ENCODE results near the gene LOC101059915.
"Not testable (repeated sequence)": the region's sequence is repeated elsewhere in the genome, so short reads cannot be mapped to it uniquely, and the experiment has no call there.

Gene LOC101059915

DNA sequence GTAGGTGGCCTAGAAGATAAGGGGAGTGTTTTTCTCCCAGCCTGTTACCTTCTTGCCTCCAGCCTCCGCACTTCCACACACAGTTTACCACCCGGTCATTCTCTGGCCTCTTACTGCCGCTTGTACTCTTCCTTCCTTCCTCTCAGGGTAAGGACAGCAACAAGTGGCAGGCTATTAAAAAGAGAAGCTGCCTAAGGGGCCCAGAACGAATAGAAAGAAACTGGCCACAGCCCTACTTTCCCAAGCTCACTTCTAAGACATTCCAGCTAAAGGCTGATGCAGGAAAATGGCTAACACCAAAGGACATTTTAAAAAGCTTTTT is 31.6 kb downstream of the LOC101059915 start:
- H3K4me3 Mint-ChIP-seq; H3K27ac Mint-ChIP-seq; H3K4me1 ChIP-seq (ENCODE audit: control insufficient read depth in 2 of 2, insufficient read depth in 2 of 2, low read length in 2 of 2); DNase-seq; H3K4me3 ChIP-seq (ENCODE audit: low read length); H3K27ac ChIP-seq (ENCODE audit: low read depth, low read length); CTCF ChIA-PET; H3K4me1 Mint-ChIP-seq; intact Hi-C loops (cut with micrococcal nuclease); H3K9me3 Mint-ChIP-seq; H3K27me3 ChIP-seq (ENCODE audit: control insufficient read depth in 2 of 2, insufficient read depth in 2 of 2, low read length in 2 of 2); H3K36me3 ChIP-seq (ENCODE audit: control insufficient read depth in 2 of 3, insufficient read depth in 3 of 3, low read length in 3 of 3); POLR2A ChIA-PET; H3K9me3 ChIP-seq (ENCODE audit: control insufficient read depth in 2 of 3, low read length in 3 of 3); H3K36me3 Mint-ChIP-seq; H3K27me3 Mint-ChIP-seq; ATAC-seq: not testable (repeated sequence)

- H3K27ac Mint-ChIP-seq; H3K36me3 ChIP-seq (ENCODE audit: control insufficient read depth in 2 of 3, insufficient read depth in 3 of 3, low read length in 3 of 3); H3K27me3 Mint-ChIP-seq; intact Hi-C loops (cut with micrococcal nuclease); H3K36me3 Mint-ChIP-seq; H3K9me3 ChIP-seq (ENCODE audit: control insufficient read depth in 2 of 3, low read length in 3 of 3); H3K4me1 ChIP-seq (ENCODE audit: control insufficient read depth in 2 of 2, insufficient read depth in 2 of 2, low read length in 2 of 2); H3K27me3 ChIP-seq (ENCODE audit: control insufficient read depth in 2 of 2, insufficient read depth in 2 of 2, low read length in 2 of 2); H3K4me3 ChIP-seq (ENCODE audit: low read length); DNase-seq; H3K4me3 Mint-ChIP-seq; H3K4me1 Mint-ChIP-seq; H3K9me3 Mint-ChIP-seq; POLR2A ChIA-PET; CTCF ChIA-PET; H3K27ac ChIP-seq (ENCODE audit: low read depth, low read length); ATAC-seq: not testable (repeated sequence)
These were observed 35.5 kb downstream of the LOC101059915 start for GRCh38 chrX:71702853-71703252.

DNA sequence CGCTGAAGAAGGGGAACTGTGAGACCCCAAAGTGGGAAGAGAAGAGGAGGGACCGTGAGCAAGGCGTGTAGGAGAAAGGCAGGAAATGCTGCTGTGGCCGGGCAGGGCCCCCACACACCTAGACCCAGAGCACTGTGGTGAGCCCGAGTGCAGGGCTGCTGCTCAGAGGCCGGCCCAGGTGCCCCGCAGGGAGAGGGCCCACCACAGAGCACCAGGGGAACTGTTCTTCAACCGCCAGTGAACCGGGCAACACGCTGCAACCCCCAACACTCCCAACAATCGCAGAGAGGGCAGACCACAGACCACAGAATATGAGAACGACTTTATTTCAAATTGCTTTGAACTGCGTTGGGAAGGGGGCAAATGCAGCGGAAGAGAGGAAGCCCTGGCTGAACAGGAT is 46.7 kb downstream of the LOC101059915 start:
- POLR2A ChIA-PET; H3K4me1 Mint-ChIP-seq; H3K9me3 ChIP-seq (ENCODE audit: control insufficient read depth in 2 of 3, low read length in 3 of 3); H3K36me3 Mint-ChIP-seq; H3K27ac Mint-ChIP-seq; intact Hi-C loops (cut with micrococcal nuclease); H3K9me3 Mint-ChIP-seq; DNase-seq; ATAC-seq; H3K27me3 Mint-ChIP-seq; H3K4me1 ChIP-seq (ENCODE audit: control insufficient read depth in 2 of 2, insufficient read depth in 2 of 2, low read length in 2 of 2); H3K27me3 ChIP-seq (ENCODE audit: control insufficient read depth in 2 of 2, insufficient read depth in 2 of 2, low read length in 2 of 2); H3K4me3 ChIP-seq (ENCODE audit: low read length); H3K36me3 ChIP-seq (ENCODE audit: control insufficient read depth in 2 of 3, insufficient read depth in 3 of 3, low read length in 3 of 3); H3K4me3 Mint-ChIP-seq; CTCF ChIA-PET; H3K27ac ChIP-seq (ENCODE audit: low read depth, low read length): not testable (repeated sequence)

GRCh38 chrX:71715551-71715950 is 48.2 kb downstream of the LOC101059915 start:
- CTCF ChIA-PET; H3K36me3 Mint-ChIP-seq; POLR2A ChIA-PET; H3K36me3 ChIP-seq (ENCODE audit: control insufficient read depth in 2 of 3, insufficient read depth in 3 of 3, low read length in 3 of 3); H3K27me3 ChIP-seq (ENCODE audit: control insufficient read depth in 2 of 2, insufficient read depth in 2 of 2, low read length in 2 of 2); H3K4me1 Mint-ChIP-seq; H3K9me3 Mint-ChIP-seq; H3K4me3 Mint-ChIP-seq; ATAC-seq; H3K27ac Mint-ChIP-seq; H3K9me3 ChIP-seq (ENCODE audit: control insufficient read depth in 2 of 3, low read length in 3 of 3); H3K4me1 ChIP-seq (ENCODE audit: control insufficient read depth in 2 of 2, insufficient read depth in 2 of 2, low read length in 2 of 2); H3K27me3 Mint-ChIP-seq; intact Hi-C loops (cut with micrococcal nuclease); DNase-seq; H3K4me3 ChIP-seq (ENCODE audit: low read length); H3K27ac ChIP-seq (ENCODE audit: low read depth, low read length): not testable (repeated sequence)

DNA sequence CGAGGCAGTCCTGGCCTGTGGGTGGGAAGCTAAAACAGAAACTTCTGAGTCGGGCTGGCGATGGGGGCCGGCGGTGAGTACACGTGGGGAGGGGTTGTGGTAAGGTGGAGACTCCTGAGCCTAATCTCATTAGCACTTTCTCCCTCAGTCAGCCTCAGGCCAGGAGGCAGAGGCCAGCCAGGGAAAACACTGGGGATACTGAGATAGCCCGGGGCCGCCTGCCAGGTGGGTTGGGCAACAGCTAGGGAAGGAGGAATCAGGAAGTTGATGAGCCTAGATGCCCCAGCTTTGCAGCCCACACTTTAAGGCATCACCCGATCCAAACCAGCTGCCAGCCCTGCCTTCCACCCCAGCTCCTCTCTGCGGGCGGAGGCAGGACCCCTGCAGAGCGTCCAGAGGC is 49.0 kb downstream of the LOC101059915 start:
- intact Hi-C loops (cut with micrococcal nuclease); POLR2A ChIA-PET; DNase-seq; H3K4me1 Mint-ChIP-seq; H3K4me3 Mint-ChIP-seq; H3K9me3 Mint-ChIP-seq; ATAC-seq; H3K36me3 ChIP-seq (ENCODE audit: control insufficient read depth in 2 of 3, insufficient read depth in 3 of 3, low read length in 3 of 3); H3K4me1 ChIP-seq (ENCODE audit: control insufficient read depth in 2 of 2, insufficient read depth in 2 of 2, low read length in 2 of 2); CTCF ChIA-PET; H3K36me3 Mint-ChIP-seq; H3K27ac Mint-ChIP-seq; H3K27ac ChIP-seq (ENCODE audit: low read depth, low read length); H3K9me3 ChIP-seq (ENCODE audit: control insufficient read depth in 2 of 3, low read length in 3 of 3); H3K27me3 Mint-ChIP-seq; H3K27me3 ChIP-seq (ENCODE audit: control insufficient read depth in 2 of 2, insufficient read depth in 2 of 2, low read length in 2 of 2); H3K4me3 ChIP-seq (ENCODE audit: low read length): not testable (repeated sequence)

GRCh38 chrX:71718185-71718584 is 50.8 kb downstream of the LOC101059915 start, which contains the start of gene CXorf49:
TSS of gene CXorf49 (minus strand) at chrX:71718285. CDS start at chrX:71718151, 134 bp downstream.
- H3K36me3 Mint-ChIP-seq; H3K27me3 ChIP-seq (ENCODE audit: control insufficient read depth in 2 of 2, insufficient read depth in 2 of 2, low read length in 2 of 2); H3K4me3 Mint-ChIP-seq; H3K4me1 ChIP-seq (ENCODE audit: control insufficient read depth in 2 of 2, insufficient read depth in 2 of 2, low read length in 2 of 2); DNase-seq; ATAC-seq; H3K27ac ChIP-seq (ENCODE audit: low read depth, low read length); H3K27ac Mint-ChIP-seq; POLR2A ChIA-PET; H3K9me3 ChIP-seq (ENCODE audit: control insufficient read depth in 2 of 3, low read length in 3 of 3); intact Hi-C loops (cut with micrococcal nuclease); H3K4me3 ChIP-seq (ENCODE audit: low read length); H3K27me3 Mint-ChIP-seq; H3K4me1 Mint-ChIP-seq; CTCF ChIA-PET; H3K9me3 Mint-ChIP-seq; H3K36me3 ChIP-seq (ENCODE audit: control insufficient read depth in 2 of 3, insufficient read depth in 3 of 3, low read length in 3 of 3): not testable (repeated sequence)

GRCh38 chrX:71719195-71719594 is 51.8 kb downstream of the LOC101059915 start:
- H3K36me3 ChIP-seq (ENCODE audit: control insufficient read depth in 2 of 3, insufficient read depth in 3 of 3, low read length in 3 of 3); H3K4me1 Mint-ChIP-seq; H3K4me3 ChIP-seq (ENCODE audit: low read length); H3K27ac ChIP-seq (ENCODE audit: low read depth, low read length); intact Hi-C loops (cut with micrococcal nuclease); H3K36me3 Mint-ChIP-seq; H3K4me1 ChIP-seq (ENCODE audit: control insufficient read depth in 2 of 2, insufficient read depth in 2 of 2, low read length in 2 of 2); CTCF ChIA-PET; POLR2A ChIA-PET; H3K27me3 Mint-ChIP-seq; H3K27me3 ChIP-seq (ENCODE audit: control insufficient read depth in 2 of 2, insufficient read depth in 2 of 2, low read length in 2 of 2); H3K9me3 ChIP-seq (ENCODE audit: control insufficient read depth in 2 of 3, low read length in 3 of 3); H3K27ac Mint-ChIP-seq; H3K4me3 Mint-ChIP-seq; H3K9me3 Mint-ChIP-seq; ATAC-seq: not testable (repeated sequence)
- DNase-seq: peak in 1 of 9 donors; percentile 0

Measured in naive thymus-derived CD4-positive, alpha-beta T cell (primary cell).